Trophoblast cell (in vitro differentiated cells and primary cell): ENCODE results near the gene RNF166.

Experiments used
- DNase-seq, 2 donors: peaks; one replicate each; pipeline ENCODE4 v3.0.0-alpha.2; 2016
- H2AFZ ChIP-seq: 2 replicates; pipeline ENCODE4 v1.6.1; 2013; ENCODE audit warnings: low read length, moderate library complexity, mild to moderate bottlenecking; ENCODE audit not compliant: insufficient read depth, poor library complexity
- H2AK5ac ChIP-seq: 2 replicates; pipeline ENCODE4 v1.6.1; 2013; ENCODE audit warnings: mild to moderate bottlenecking, low read length
- H2BK120ac ChIP-seq: 2 replicates; pipeline ENCODE4 v1.6.1; 2013; ENCODE audit warnings: low read length, mild to moderate bottlenecking, moderate library complexity; ENCODE audit not compliant: insufficient read depth, poor library complexity
- H2BK12ac ChIP-seq: 2 replicates; pipeline ENCODE4 v1.6.1; 2013; ENCODE audit warnings: mild to moderate bottlenecking, low read length, moderate library complexity
- H2BK5ac ChIP-seq: 2 replicates; pipeline ENCODE4 v1.6.1; 2013; ENCODE audit warnings: low read length, low read depth, moderate library complexity, mild to moderate bottlenecking; ENCODE audit not compliant: poor library complexity
- H3K14ac ChIP-seq: 2 replicates; pipeline ENCODE4 v1.6.1; 2013; ENCODE audit warnings: mild to moderate bottlenecking, low read length
- H3K18ac ChIP-seq: 2 replicates; pipeline ENCODE4 v1.6.1; 2013; ENCODE audit warnings: mild to moderate bottlenecking, low read length
- H3K23ac ChIP-seq: 2 replicates; pipeline ENCODE4 v1.6.1; 2013; ENCODE audit warnings: low read length
- H3K27ac ChIP-seq: 2 replicates; pipeline ENCODE4 v1.5.1; 2013; ENCODE audit warnings: low read depth, mild to moderate bottlenecking, inconsistent platforms, low read length, moderate library complexity
- H3K27me3 ChIP-seq: 2 replicates; pipeline ENCODE4 v1.6.1; 2013; ENCODE audit warnings: inconsistent platforms, mild to moderate bottlenecking, low read length, moderate library complexity; ENCODE audit not compliant: insufficient read depth
- H3K36me3 ChIP-seq, 2 experiments: 1 replicate in 1 of 2; 2 replicates in 1 of 2; pipeline ENCODE4 v1.6.1; 2013; ENCODE audit warnings: low read length in 2 of 2, mild to moderate bottlenecking in 2 of 2, moderate library complexity in 1 of 2; ENCODE audit not compliant: insufficient read depth in 2 of 2, control insufficient read depth in 1 of 2
- H3K4ac ChIP-seq: 2 replicates; pipeline ENCODE4 v1.6.1; 2013; ENCODE audit warnings: low read depth, mild to moderate bottlenecking, low read length, moderate library complexity
- H3K4me1 ChIP-seq, 2 experiments: 1 replicate in 1 of 2; 2 replicates in 1 of 2; pipeline ENCODE4 v1.6.1; 2013; ENCODE audit warnings: low read length in 2 of 2, mild to moderate bottlenecking in 2 of 2, moderate library complexity in 1 of 2; ENCODE audit not compliant: insufficient read depth in 2 of 2, control insufficient read depth in 1 of 2
- H3K4me2 ChIP-seq: 2 replicates; pipeline ENCODE4 v1.6.1; 2013; ENCODE audit warnings: inconsistent platforms, mild to moderate bottlenecking, low read length, moderate library complexity
- H3K4me3 ChIP-seq: 2 replicates; pipeline ENCODE4 v1.5.1; 2013; ENCODE audit warnings: mild to moderate bottlenecking, low read depth, low read length, inconsistent platforms
- H3K79me1 ChIP-seq: one replicate; pipeline ENCODE4 v1.6.1; 2013; ENCODE audit warnings: low read length
- H3K79me2 ChIP-seq: 2 replicates; pipeline ENCODE4 v1.6.1; 2013; ENCODE audit warnings: low read length, mild to moderate bottlenecking; ENCODE audit not compliant: control insufficient read depth, insufficient read depth, poor library complexity
- H3K9ac ChIP-seq: 2 replicates; pipeline ENCODE4 v1.6.1; 2013; ENCODE audit warnings: mild to moderate bottlenecking, low read length
- H3K9me3 ChIP-seq: 2 replicates; pipeline ENCODE4 v1.6.1; 2013; ENCODE audit warnings: low read depth, mild to moderate bottlenecking, control low read depth, inconsistent platforms, low read length; ENCODE audit not compliant: insufficient read depth
- H4K12ac ChIP-seq: 2 replicates; pipeline ENCODE4 v1.6.1; 2013; ENCODE audit warnings: low read depth, mild to moderate bottlenecking, low read length, moderate library complexity
- H4K8ac ChIP-seq: 2 replicates; pipeline ENCODE4 v1.6.1; 2013; ENCODE audit warnings: low read depth, mild to moderate bottlenecking, low read length, moderate library complexity
- H4K91ac ChIP-seq: one replicate; pipeline ENCODE4 v1.6.1; 2013; ENCODE audit warnings: low read depth, mild to moderate bottlenecking, low read length, moderate library complexity
- WGBS: extraction: QIAGEN DNeasy Blood & Tissue Kit; methylation state at CpG from one replicate; pipeline ENCODE4 v1.1.7; 2013; ENCODE audit warnings: missing lambda C conversion rate; ENCODE audit not compliant: insufficient read length, insufficient coverage; ENCODE audit errors: extremely low coverage; 5-methylcytosine and 5-hydroxymethylcytosine counted together

The RNF166 gene

DNA sequence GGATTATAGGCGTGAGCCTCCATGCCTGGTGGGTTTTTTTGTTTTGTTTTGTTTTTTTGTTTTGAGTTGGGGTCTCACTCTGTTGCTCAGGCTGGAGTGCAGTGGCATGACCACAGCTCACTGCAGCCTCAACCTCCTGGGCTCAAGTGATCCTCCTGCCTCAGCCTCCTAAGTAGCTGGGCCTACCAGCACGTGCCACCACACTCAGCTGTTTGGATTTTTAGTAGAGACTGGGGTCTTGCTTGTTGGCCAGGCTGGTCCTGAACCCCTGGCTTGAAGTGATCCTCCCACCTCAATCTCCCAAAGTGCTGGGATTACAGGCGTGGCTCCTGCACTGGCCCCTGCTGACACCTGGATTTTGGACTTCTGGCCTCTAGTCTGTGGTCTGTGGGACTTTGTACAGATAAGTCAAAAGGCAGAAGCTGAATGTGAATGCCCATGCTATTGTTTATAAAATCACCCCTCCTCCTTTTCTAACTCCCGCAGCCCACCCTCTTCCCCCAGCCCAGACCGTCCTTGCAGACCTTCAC is 25.6 kb downstream of the RNF166 start:
- H4K12ac ChIP-seq: no peak overlapping the region
- H2BK12ac ChIP-seq: no peak overlapping the region
- H2AFZ ChIP-seq: no peak overlapping the region
- H3K79me2 ChIP-seq: no peaks in the 10 kb centered on the region
- no peak overlapping the region for H3K4me2 ChIP-seq
- H3K27me3 ChIP-seq: peaks cover 5% of the 10 kb centered on the region
- H4K8ac ChIP-seq: no peak overlapping the region
- no peak overlapping the region for H3K9ac ChIP-seq
- H2AK5ac ChIP-seq: no peak overlapping the region
- H3K4me3 ChIP-seq: no peak overlapping the region
- H3K9me3 ChIP-seq: peaks cover 2% of the 10 kb centered on the region
- no peak overlapping the region for H3K18ac ChIP-seq
- no peak for DNase-seq
- H3K79me1 ChIP-seq: no peaks in the 10 kb centered on the region
- H3K23ac ChIP-seq: no peak overlapping the region
- H2BK120ac ChIP-seq: no peak overlapping the region
- H3K14ac ChIP-seq: no peak overlapping the region
- no CpG with 5 or more reads among the region's 5 CpGs for WGBS
- peaks cover 0 to 6% of the 10 kb centered on the region in 2 experiments for H3K4me1 ChIP-seq
- no peak overlapping the region for H3K4ac ChIP-seq
- peaks cover 0 to 9% of the 10 kb centered on the region in 2 experiments for H3K36me3 ChIP-seq
- no peak overlapping the region for H4K91ac ChIP-seq
- H3K27ac ChIP-seq: no peak overlapping the region
- H2BK5ac ChIP-seq: no peak overlapping the region

DNA sequence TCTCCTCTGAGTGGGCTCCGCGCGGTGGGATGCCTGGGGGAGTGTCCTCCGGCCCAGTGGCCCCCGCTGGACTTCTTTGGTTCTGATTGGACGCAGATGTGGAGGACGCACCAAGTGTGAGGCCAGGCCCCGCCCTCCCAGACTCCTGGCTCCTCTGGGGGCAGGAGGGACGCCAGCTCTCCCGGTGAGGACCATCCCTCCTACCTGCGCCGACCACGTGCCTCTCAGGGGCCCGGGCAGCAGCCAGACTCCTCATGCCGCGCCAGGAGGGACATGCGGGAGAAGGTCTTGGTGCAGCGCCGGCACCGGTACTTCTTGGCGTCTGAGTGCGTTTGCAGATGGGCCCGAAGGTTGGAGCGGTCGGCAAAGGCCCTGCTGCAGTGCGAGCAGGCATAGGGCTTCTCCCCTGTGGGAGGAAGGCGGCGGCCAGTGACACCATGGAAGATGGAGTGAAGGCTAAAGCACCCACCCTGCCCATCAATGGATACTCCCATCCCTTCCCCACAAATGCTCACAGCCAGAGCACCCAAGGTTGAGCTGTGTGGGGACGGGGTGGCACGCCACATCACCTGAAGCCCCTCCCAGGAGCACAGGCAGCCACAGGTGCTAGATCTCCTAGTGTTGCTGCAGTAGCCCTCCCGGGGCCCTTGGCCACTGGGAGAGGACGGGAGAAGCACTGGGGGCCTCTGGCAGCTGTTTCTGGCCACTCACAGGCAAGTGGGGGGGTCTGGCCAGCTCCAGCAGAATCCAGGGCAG is 27.8 kb downstream of the RNF166 start:
- WGBS: no CpG with 5 or more reads among the region's 32 CpGs
- H2BK5ac ChIP-seq: no peak overlapping the region
- no peaks in the 10 kb centered on the region for H3K79me1 ChIP-seq
- H3K27me3 ChIP-seq: no peaks in the 10 kb centered on the region
- no peak overlapping the region for H4K12ac ChIP-seq
- H3K9me3 ChIP-seq: no peaks in the 10 kb centered on the region
- no peak overlapping the region for H4K8ac ChIP-seq
- H3K18ac ChIP-seq: no peak overlapping the region
- H3K4me2 ChIP-seq: no peak overlapping the region
- no peak overlapping the region for H2BK12ac ChIP-seq
- no peak overlapping the region for H3K27ac ChIP-seq
- no peak overlapping the region for H3K4ac ChIP-seq
- H3K36me3 ChIP-seq: peaks cover 3 to 9% of the 10 kb centered on the region in 2 experiments
- H2AK5ac ChIP-seq: no peak overlapping the region
- no peak for DNase-seq
- no peak overlapping the region for H3K23ac ChIP-seq
- no peak overlapping the region for H3K9ac ChIP-seq
- H3K4me1 ChIP-seq: peaks cover 0 to 6% of the 10 kb centered on the region in 2 experiments
- H3K14ac ChIP-seq: no peak overlapping the region
- no peak overlapping the region for H2BK120ac ChIP-seq
- H4K91ac ChIP-seq: no peak overlapping the region
- no peak overlapping the region for H2AFZ ChIP-seq
- no peak overlapping the region for H3K4me3 ChIP-seq
- no peaks in the 10 kb centered on the region for H3K79me2 ChIP-seq

DNA sequence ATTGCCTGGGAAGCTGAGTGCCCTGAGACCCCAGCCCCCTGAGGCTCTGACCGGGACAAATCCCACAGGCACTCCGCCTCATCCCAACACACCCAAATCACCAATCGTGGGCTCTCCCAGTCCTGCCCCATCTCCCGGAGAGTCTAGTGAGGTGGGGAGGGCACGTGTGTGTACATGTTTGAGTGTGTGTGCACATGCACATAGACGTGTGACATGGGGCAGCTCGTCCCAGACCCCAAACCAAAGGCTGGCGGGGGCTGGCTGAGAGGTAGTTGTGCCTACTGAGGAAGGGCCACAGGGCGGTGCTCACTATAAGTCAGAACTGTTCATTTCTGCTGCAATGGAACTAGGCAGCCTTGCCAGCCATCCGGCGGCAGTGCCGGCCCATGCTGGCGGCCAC is 28.5 kb downstream of the RNF166 start:
- Histone ChIP-seq H2AFZ (no peak overlapping the region), H3K4me2 (no peak overlapping the region), H3K4me3 (peak overlapping the region; percentile 41), H3K9me3 (no peaks in the 10 kb centered on the region), H3K79me2 (no peaks in the 10 kb centered on the region), H3K27me3 (no peaks in the 10 kb centered on the region), H3K27ac (no peak overlapping the region), H3K4me1 (peaks cover 0 to 6% of the 10 kb centered on the region in 2 experiments), H3K18ac (no peak overlapping the region), H3K23ac (no peak overlapping the region), H3K4ac (no peak overlapping the region), H4K91ac (no peak overlapping the region), H3K79me1 (no peaks in the 10 kb centered on the region), H2AK5ac (no peak overlapping the region), H4K8ac (no peak overlapping the region), H3K36me3 (peaks cover 3 to 9% of the 10 kb centered on the region in 2 experiments), H3K9ac (no peak overlapping the region), H4K12ac (no peak overlapping the region), H3K14ac (no peak overlapping the region), H2BK12ac (no peak overlapping the region), H2BK120ac (no peak overlapping the region), H2BK5ac (no peak overlapping the region)
- DNase-seq: no peak
- no CpG with 5 or more reads among the region's 13 CpGs for WGBS

DNA sequence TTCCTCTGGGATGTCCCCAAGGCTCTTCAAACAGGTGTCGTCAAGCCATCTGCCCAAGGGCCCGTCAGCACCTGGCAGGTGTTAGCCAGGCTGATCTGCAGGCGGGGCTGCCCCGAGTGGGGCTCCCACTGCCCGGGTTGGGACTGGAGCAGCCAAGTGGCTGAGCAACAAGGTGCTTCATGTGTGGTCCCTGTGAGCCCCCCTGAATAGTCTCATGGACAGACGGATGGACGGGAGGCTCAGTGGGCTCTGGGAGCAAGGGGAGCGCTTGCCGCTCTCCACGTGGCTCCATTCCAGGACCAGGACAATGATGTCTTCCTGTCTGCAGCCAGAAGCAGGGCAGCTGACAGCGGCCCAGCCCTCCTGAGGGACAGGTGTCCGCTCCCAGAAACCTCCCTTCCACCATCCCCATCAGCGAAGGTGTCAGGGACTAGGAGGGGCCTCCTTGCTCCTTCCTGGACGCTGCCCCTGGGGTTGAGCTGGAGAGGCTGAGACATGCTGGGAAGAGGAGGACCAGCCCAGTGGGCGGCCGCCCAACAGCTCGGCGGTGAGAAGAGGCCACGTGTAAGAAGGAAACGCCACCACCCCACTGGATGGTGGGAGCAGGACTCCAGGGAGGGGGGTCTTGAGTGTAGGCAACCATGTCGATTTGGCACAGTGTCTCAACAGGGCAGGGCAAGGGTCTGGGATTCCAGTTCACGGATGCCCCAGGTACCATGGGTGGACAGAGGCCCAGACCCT is 29.5 kb downstream of the RNF166 start:
- Histone ChIP-seq H3K18ac (no peak overlapping the region), H3K27ac (no peak overlapping the region), H3K27me3 (no peaks in the 10 kb centered on the region), H3K4me1 (peaks cover 0 to 6% of the 10 kb centered on the region in 2 experiments), H3K79me1 (no peaks in the 10 kb centered on the region), H3K9ac (no peak overlapping the region), H3K4me2 (no peak overlapping the region), H3K79me2 (no peaks in the 10 kb centered on the region), H2BK5ac (no peak overlapping the region), H3K9me3 (peaks cover 3% of the 10 kb centered on the region), H3K14ac (no peak overlapping the region), H3K4ac (no peak overlapping the region), H4K8ac (no peak overlapping the region), H3K36me3 (peaks cover 3 to 9% of the 10 kb centered on the region in 2 experiments), H3K4me3 (no peak overlapping the region), H2BK12ac (no peak overlapping the region), H2AFZ (no peak overlapping the region), H4K91ac (no peak overlapping the region), H2AK5ac (no peak overlapping the region), H4K12ac (no peak overlapping the region), H2BK120ac (no peak overlapping the region), H3K23ac (no peak overlapping the region)
- no CpG with 5 or more reads among the region's 22 CpGs for WGBS
- DNase-seq: no peak
